ENCODE measurements around the gene SLC16A2. TPM values are rescaled to one million over a fixed set of nuclear protein-coding genes. Genes with fewer than 3 reads are reported as not detected.

SLC16A2 gene
- total and polyA plus RNA-seq, 10 of the 15 experiments (the other 5 are each of a cell fraction or from before 2014, with no cell fraction given): 0.08 to 0.13 TPM; not detected in 8

DNA sequence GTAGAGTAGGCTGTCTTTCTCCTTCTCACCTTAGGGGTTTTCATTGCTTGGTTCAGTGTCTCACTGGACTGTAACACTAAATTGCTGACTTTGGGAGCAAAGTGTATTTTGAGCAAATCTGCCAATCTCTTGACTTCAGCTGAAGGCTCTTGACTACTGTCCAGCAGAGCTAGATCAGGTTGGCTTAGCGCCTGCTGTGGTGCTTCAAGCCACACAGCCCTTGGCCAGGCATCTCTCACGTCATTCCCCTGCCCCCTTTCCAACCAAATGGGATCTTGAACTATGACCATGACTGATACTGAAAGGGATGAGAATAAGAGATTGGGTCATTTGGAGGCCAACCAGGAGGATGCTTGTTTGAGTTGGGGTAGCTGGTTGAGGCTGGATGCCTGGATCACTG, 4.8 kb downstream of the SLC16A2 start:
- no peak overlapping the region for H3K27ac ChIP-seq (ENCODE audit: control insufficient read depth, insufficient read depth)
- intact Hi-C loops (cut with micrococcal nuclease; ENCODE audit: unreplicated experiment): no loop called here
- in situ Hi-C loops (cut with MboI): no loop called here
- H3K9ac ChIP-seq (ENCODE audit: control insufficient read depth, insufficient read depth, low read length): no peak overlapping the region
- BruUV-seq (replicated peaks): no TSS peak
- no peak overlapping the region for H3K4me2 ChIP-seq (ENCODE audit: control insufficient read depth, insufficient read depth)
- no peaks in the 10 kb centered on the region for H3K4me1 ChIP-seq (ENCODE audit: control insufficient read depth, insufficient read depth, low read length)
- SMC1A ChIA-PET (ENCODE audit: uncharacterized antibody, unreplicated experiment): interaction anchor here (1.1 kb wide), 1 partner anchor 62 kb away, joined by 3 read pairs; no protein-coding TSS in a partner anchor
- CTCF ChIA-PET: no interaction called here
- H4K20me1 ChIP-seq (ENCODE audit: control insufficient read depth, insufficient read depth): no peaks in the 10 kb centered on the region; the same call in 1 of the 2 replicates
- ATAC-seq (no peak), FAIRE-seq (no peak), DNase-seq (ENCODE audit: low read depth, low spot score) (no peak)
- RAD21 ChIA-PET (ENCODE audit: unreplicated experiment): no interaction called here
- WGBS (ENCODE audit: insufficient coverage, insufficient replicate concordance, low lambda C conversion rate, missing lambda C conversion rate): 20% methylated on average over 2 of the region's 2 CpGs
- POLR2A ChIA-PET: no interaction called here
- H3K4me3 ChIP-seq: no peak overlapping the region
- TF ChIP-seq, protein P1, sequence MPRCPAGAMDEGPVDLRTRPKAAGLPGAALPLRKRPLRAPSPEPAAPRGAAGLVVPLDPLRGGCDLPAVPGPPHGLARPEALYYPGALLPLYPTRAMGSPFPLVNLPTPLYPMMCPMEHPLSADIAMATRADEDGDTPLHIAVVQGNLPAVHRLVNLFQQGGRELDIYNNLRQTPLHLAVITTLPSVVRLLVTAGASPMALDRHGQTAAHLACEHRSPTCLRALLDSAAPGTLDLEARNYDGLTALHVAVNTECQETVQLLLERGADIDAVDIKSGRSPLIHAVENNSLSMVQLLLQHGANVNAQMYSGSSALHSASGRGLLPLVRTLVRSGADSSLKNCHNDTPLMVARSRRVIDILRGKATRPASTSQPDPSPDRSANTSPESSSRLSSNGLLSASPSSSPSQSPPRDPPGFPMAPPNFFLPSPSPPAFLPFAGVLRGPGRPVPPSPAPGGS (IDR thresholded peaks at IDR 0.05; ENCODE audit: borderline replicate concordance, insufficient read depth, low read depth, low read length, poor library complexity, severe bottlenecking): no peak
- no peak for TF ChIP-seq CHD4 (IDR thresholded peaks at IDR 0.05)
- no peak for TF ChIP-seq CEBPB (IDR thresholded peaks at IDR 0.05; ENCODE audit: borderline replicate concordance in 1 of 2, low read depth in 2 of 2, low read length in 2 of 2)
- no peak for TF ChIP-seq NR2C2 (IDR thresholded peaks at IDR 0.05; ENCODE audit: borderline replicate concordance, control insufficient read depth, insufficient read length, low read depth)
- TF ChIP-seq IRF4 (IDR thresholded peaks at IDR 0.05; ENCODE audit: low read depth, low read length): no peak
- no peak for TF ChIP-seq BRCA1 (IDR thresholded peaks at IDR 0.05; ENCODE audit: low read depth, low read length)
- H3K9me3 ChIP-seq (replicated peaks; ENCODE audit: control insufficient read depth, insufficient read depth, low read length): no peaks in the 10 kb centered on the region
- H3K36me3 ChIP-seq (ENCODE audit: control insufficient read depth in 2 of 2, insufficient read depth in 2 of 2, low read length in 1 of 2): no peaks in the 10 kb centered on the region
- no peaks in the 10 kb centered on the region for H3K79me2 ChIP-seq (ENCODE audit: control insufficient read depth, insufficient read depth, low read length)
- peaks cover 0 to 2% of the 10 kb centered on the region in 2 experiments; a peak in 1 of 4 replicates for H3K27me3 ChIP-seq (replicated peaks in 1 of 2; ENCODE audit: control insufficient read depth in 2 of 2, insufficient read depth in 2 of 2, low read length in 1 of 2)
- H2AFZ ChIP-seq (ENCODE audit: control insufficient read depth, low read depth, low read length): no peak overlapping the region

DNA sequence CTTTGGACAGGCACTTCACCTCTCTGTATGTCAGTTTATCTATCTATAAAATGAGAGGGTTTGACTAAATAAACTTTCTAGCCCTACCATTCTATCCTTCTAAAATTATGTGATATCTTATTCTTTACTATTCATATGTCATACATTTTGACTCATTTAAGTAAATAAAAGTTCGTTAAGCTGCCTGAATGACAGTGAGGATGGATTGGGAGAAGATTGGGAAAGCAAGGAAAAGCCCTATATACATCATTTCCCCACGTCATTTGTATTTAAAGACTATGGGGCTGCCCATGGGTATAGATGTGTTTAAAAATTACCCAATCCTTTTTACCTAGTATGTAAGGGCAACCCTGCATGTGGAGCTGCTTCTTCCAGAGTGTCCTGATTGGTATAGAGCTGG, 5.3 kb downstream of the SLC16A2 start:
- Histone ChIP-seq H3K9me3 (replicated peaks; ENCODE audit: control insufficient read depth, insufficient read depth, low read length) (no peaks in the 10 kb centered on the region), H3K36me3 (ENCODE audit: control insufficient read depth in 2 of 2, insufficient read depth in 2 of 2, low read length in 1 of 2) (no peaks in the 10 kb centered on the region), H3K4me2 (ENCODE audit: control insufficient read depth, insufficient read depth) (no peak overlapping the region), H4K20me1 (ENCODE audit: control insufficient read depth, insufficient read depth) (no peaks in the 10 kb centered on the region; the same call in 1 of the 2 replicates), H3K4me1 (ENCODE audit: control insufficient read depth, insufficient read depth, low read length) (no peaks in the 10 kb centered on the region), H3K27ac (ENCODE audit: control insufficient read depth, insufficient read depth) (no peak overlapping the region), H3K27me3 (replicated peaks in 1 of 2; ENCODE audit: control insufficient read depth in 2 of 2, insufficient read depth in 2 of 2, low read length in 1 of 2) (peaks cover 0 to 2% of the 10 kb centered on the region in 2 experiments; a peak in 1 of 4 replicates), H3K9ac (ENCODE audit: control insufficient read depth, insufficient read depth, low read length) (no peak overlapping the region), H3K79me2 (ENCODE audit: control insufficient read depth, insufficient read depth, low read length) (no peaks in the 10 kb centered on the region), H2AFZ (ENCODE audit: control insufficient read depth, low read depth, low read length) (no peak overlapping the region), H3K4me3 (no peak overlapping the region)
- 0% methylated on average over 2 of the region's 2 CpGs for WGBS (ENCODE audit: insufficient coverage, insufficient replicate concordance, low lambda C conversion rate, missing lambda C conversion rate)
- no TSS peak for BruUV-seq (replicated peaks)
- no peak for DNase-seq (ENCODE audit: low read depth, low spot score)
- intact Hi-C loops (cut with micrococcal nuclease; ENCODE audit: unreplicated experiment) (no loop called here), in situ Hi-C loops (cut with MboI) (no loop called here)
- no peak for FAIRE-seq
- CTCF ChIA-PET: interaction anchor here (0.5 kb wide), 1 partner anchor 25 kb away, joined by 6 read pairs; no protein-coding TSS in a partner anchor
- POLR2A ChIA-PET: no interaction called here
- no peak for ATAC-seq
- RAD21 ChIA-PET (ENCODE audit: unreplicated experiment): no interaction called here
- SMC1A ChIA-PET (ENCODE audit: uncharacterized antibody, unreplicated experiment): interaction anchor here (1.1 kb wide), 1 partner anchor 61 kb away, joined by 3 read pairs; no protein-coding TSS in a partner anchor
- TF ChIP-seq SUZ12 (IDR thresholded peaks at IDR 0.05; ENCODE audit: unreplicated experiment): no peak
- TF ChIP-seq, protein P2, sequence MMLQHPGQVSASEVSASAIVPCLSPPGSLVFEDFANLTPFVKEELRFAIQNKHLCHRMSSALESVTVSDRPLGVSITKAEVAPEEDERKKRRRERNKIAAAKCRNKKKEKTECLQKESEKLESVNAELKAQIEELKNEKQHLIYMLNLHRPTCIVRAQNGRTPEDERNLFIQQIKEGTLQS (IDR thresholded peaks at IDR 0.05; ENCODE audit: borderline replicate concordance, extremely low read depth, low read depth, low read length): no peak
- no peak for TF ChIP-seq HDAC6 (IDR thresholded peaks at IDR 0.05; ENCODE audit: unreplicated experiment)
- TF ChIP-seq SREBF2 (IDR thresholded peaks at IDR 0.05; ENCODE audit: low read length): no peak
- no peak for TF ChIP-seq KDM1A (IDR thresholded peaks at IDR 0.05; ENCODE audit: borderline replicate concordance)
- no peak for TF ChIP-seq TARDBP (IDR thresholded peaks at IDR 0.05; ENCODE audit: borderline replicate concordance)
- TF ChIP-seq YBX1 (IDR thresholded peaks at IDR 0.05): no peak
- TF ChIP-seq ZNF24 (IDR thresholded peaks at IDR 0.05): no peak
- TF ChIP-seq RAD21 (IDR thresholded peaks at IDR 0.05; ENCODE audit: insufficient read depth, low read depth, low read length): no peak
- TF ChIP-seq ZNF207 (IDR thresholded peaks at IDR 0.05; ENCODE audit: borderline replicate concordance): no peak
- no peak for TF ChIP-seq NRF1 (conservative IDR thresholded peaks at IDR 0.05; ENCODE audit: low read depth, low read length)
- TF ChIP-seq MEF2A (IDR thresholded peaks at IDR 0.05; ENCODE audit: insufficient read depth, low read depth, low read length): no peak
- TF ChIP-seq ASH2L (IDR thresholded peaks at IDR 0.05; ENCODE audit: borderline replicate concordance, low read depth): no peak
